Measurements from ENCODE around the gene SYN1. TPM values are rescaled to one million over a fixed set of nuclear protein-coding genes. Genes with fewer than 3 reads are reported as not detected.

The SYN1 gene
- total RNA-seq, 1 experiment from 2014 or later, result 11.7 TPM

- H2BK5ac ChIP-seq (ENCODE audit: insufficient read length, low read length), result no peak overlapping the region
- H3K9ac ChIP-seq (ENCODE audit: extremely low read depth, insufficient read length, low read length), result peak overlapping the region; percentile 36
- H3K79me1 ChIP-seq (ENCODE audit: insufficient read depth, low read depth, low read length, poor library complexity, severe bottlenecking), result peaks cover 2% of the 10 kb centered on the region
- H3K14ac ChIP-seq (ENCODE audit: insufficient read depth, low read length), result no peak overlapping the region
- H4K5ac ChIP-seq (ENCODE audit: insufficient read length, low read depth, low read length), result no peak overlapping the region
- H3K27ac ChIP-seq (ENCODE audit: insufficient read length, low read depth, low read length), result no peak overlapping the region
- H3K27ac Mint-ChIP-seq, result peak overlapping the region; percentile 81 to 97 (median 94)
- H4K20me1 ChIP-seq (ENCODE audit: control insufficient read depth, insufficient read depth, insufficient read length), result no peaks in the 10 kb centered on the region
- H4K8ac ChIP-seq (replicated peaks; ENCODE audit: insufficient read length, low read depth, low read length), result no peak overlapping the region
- H2BK120ac ChIP-seq (ENCODE audit: low read depth, low read length, poor library complexity, severe bottlenecking), result no peak overlapping the region
- no peak overlapping the region for H4K91ac ChIP-seq (ENCODE audit: insufficient read length, low read depth, low read length)
- no CpG with 5 or more reads among the region's 19 CpGs for WGBS (ENCODE audit: extremely low coverage, insufficient read length, low lambda C conversion rate)
- H2AK5ac ChIP-seq (ENCODE audit: insufficient read length, low read length), result no peak overlapping the region
- H2AFZ ChIP-seq (ENCODE audit: low read length), result no peak overlapping the region
- peaks cover 80 to 83% of the 10 kb centered on the region in 2 experiments for H3K9me3 Mint-ChIP-seq
- H2BK12ac ChIP-seq (ENCODE audit: insufficient read length, low read depth, low read length), result no peak overlapping the region
- peaks cover 21 to 22% of the 10 kb centered on the region in 2 experiments for H3K4me1 Mint-ChIP-seq
- no peak overlapping the region for H3K56ac ChIP-seq (ENCODE audit: insufficient read length, low read depth, low read length)
- H3K27me3 Mint-ChIP-seq (ENCODE audit: low read depth), result no peaks in the 10 kb centered on the region
- no peak overlapping the region for H3K18ac ChIP-seq (ENCODE audit: insufficient read length, low read depth, low read length)
- H3K4me2 ChIP-seq (ENCODE audit: insufficient read depth, insufficient read length, low read length), result peak overlapping the region; percentile 48
- H2BK20ac ChIP-seq (ENCODE audit: low read depth, low read length, poor library complexity, severe bottlenecking), result no peak overlapping the region
- H3K79me2 ChIP-seq (ENCODE audit: insufficient read depth, low read length), result no peaks in the 10 kb centered on the region
- no peak overlapping the region for H3T11ph ChIP-seq (ENCODE audit: low read length)
- no peak overlapping the region for H2BK15ac ChIP-seq (ENCODE audit: low read depth, low read length)
- no peak overlapping the region for H3K23ac ChIP-seq (ENCODE audit: insufficient read length, low read depth, low read length)
- H3K23me2 ChIP-seq (ENCODE audit: insufficient read length, low read depth, low read length, poor library complexity, severe bottlenecking), result no peaks in the 10 kb centered on the region
- H3K4me3 Mint-ChIP-seq, result peak overlapping the region; percentile 74 to 87
- H3K4me1 ChIP-seq (ENCODE audit: insufficient read depth, low read length), result no peaks in the 10 kb centered on the region; the same call in 1 of the 2 replicates
- no peak for DNase-seq
- H3K9me3 ChIP-seq (ENCODE audit: control insufficient read depth, low read depth, low read length), result peaks cover 44% of the 10 kb centered on the region
- peaks cover 38 to 58% (median 45%) of the 10 kb centered on the region in 3 experiments for H3K36me3 Mint-ChIP-seq (ENCODE audit: insufficient read depth in 1 of 3, low read depth in 3 of 3)
- no peaks in the 10 kb centered on the region for H3K27me3 ChIP-seq (ENCODE audit: insufficient read depth, low read length)
- no peak overlapping the region for H3K4ac ChIP-seq (ENCODE audit: low read depth, low read length)
- no peak for TF ChIP-seq CTCF (conservative IDR thresholded peaks at IDR 0.05)
Measured at GRCh38 chrX:47651043-47651905, 31.6 kb upstream of the SYN1 start.
